Uterus (tissue), 2 donors: Measurements from ENCODE around the gene ANKS6.

ENCODE experiments used
- CTCF ChIP-seq, 4 experiments: fragments of 200-600 bp in 2 of 4; fragments of 450-650 bp in 2 of 4; sonication (generic) in 2 of 4; IDR thresholded peaks; one replicate each; pipeline ENCODE4 v1.5.1; 2016 to 2019; ENCODE audit warnings: antibody characterized with exemption in 4 of 4, mild to moderate bottlenecking in 2 of 4, moderate library complexity in 1 of 4
- POLR2A ChIP-seq, 2 donors: fragments of 450-650 bp; IDR thresholded peaks; one replicate each; pipeline ENCODE4 v1.6.1; 2016; ENCODE audit warnings: antibody characterized with exemption in 2 of 2, mild to moderate bottlenecking in 1 of 2, moderate library complexity in 1 of 2

DNA sequence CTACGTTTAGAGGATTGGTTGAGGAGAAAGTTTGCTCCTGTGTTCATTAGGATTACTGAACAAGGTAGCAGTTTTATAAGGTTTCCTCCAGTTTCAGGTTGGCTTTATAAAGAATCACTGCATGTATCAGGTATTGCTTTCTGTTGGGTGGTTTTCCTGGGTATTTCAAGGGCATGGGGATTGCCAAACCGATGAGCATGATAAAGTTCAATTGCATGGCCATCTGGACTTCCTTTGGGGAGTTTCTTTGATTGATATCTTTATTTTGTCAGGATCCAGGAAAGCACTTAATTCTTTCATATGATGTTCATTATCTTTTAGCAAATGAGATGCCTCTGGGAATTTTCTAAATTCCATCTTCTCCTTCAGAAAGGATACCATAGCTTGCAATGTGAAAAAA, 77.3 kb downstream of the ANKS6 start:
- TF ChIP-seq CTCF (IDR thresholded peaks at IDR 0.05), result no peak
- no peak for TF ChIP-seq POLR2A (IDR thresholded peaks at IDR 0.05)
